CD4-positive, alpha-beta T cell treated with Interleukin-17A for 1 hour (primary cell): Measurements from ENCODE around the gene LRBA.
"Not testable (repeated sequence)": the region's sequence is repeated elsewhere in the genome, so short reads cannot be mapped to it uniquely, and the experiment has no call there.

Experiments
- DNase-seq: peaks from one replicate; pipeline ENCODE4 v3.0.0-alpha.2; 2020

The LRBA gene

DNA sequence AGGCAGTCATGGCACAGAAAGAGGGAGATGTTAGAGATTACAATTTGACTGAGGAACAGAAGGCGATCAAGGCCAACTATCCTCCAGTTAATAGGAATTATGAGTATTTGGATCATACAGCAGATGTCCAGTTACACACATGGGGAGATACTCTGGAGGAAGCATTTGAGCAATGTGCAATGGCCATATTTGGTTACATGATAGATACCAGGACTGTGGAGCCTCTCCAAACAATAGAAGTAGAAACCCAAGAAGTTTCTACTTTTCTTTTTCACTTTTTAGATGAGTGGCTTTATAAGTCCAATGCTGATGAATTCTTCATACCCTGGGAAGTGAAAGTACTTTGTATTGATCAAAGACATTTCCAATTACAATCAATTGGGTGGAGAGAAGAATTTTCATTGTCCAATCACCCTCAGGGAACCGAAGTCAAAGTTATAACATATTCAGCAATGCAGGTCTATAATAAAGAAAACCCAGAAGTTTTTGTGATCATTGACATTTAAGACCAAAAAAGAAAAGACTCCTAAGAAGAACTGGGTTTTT, 294.0 kb downstream of the LRBA start:
- DNase-seq: no peak

DNA sequence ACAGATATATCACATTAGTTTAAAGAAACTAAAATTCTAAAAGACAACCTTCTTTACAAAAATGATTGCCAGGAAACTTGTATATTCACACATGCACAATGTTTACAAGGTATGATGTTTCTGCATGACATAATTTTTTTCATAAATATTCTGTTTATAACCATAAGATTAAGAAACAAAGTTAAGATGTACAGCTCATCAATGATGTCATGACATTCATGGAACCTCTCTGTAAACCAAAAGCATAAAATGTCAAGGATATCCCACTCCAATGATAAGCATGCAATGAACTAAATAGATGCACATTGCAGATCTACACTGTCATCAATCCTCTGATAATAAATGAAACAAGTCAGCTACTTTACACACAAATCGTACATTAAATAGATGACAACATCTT, 297.1 kb downstream of the LRBA start:
- DNase-seq: no peak

DNA sequence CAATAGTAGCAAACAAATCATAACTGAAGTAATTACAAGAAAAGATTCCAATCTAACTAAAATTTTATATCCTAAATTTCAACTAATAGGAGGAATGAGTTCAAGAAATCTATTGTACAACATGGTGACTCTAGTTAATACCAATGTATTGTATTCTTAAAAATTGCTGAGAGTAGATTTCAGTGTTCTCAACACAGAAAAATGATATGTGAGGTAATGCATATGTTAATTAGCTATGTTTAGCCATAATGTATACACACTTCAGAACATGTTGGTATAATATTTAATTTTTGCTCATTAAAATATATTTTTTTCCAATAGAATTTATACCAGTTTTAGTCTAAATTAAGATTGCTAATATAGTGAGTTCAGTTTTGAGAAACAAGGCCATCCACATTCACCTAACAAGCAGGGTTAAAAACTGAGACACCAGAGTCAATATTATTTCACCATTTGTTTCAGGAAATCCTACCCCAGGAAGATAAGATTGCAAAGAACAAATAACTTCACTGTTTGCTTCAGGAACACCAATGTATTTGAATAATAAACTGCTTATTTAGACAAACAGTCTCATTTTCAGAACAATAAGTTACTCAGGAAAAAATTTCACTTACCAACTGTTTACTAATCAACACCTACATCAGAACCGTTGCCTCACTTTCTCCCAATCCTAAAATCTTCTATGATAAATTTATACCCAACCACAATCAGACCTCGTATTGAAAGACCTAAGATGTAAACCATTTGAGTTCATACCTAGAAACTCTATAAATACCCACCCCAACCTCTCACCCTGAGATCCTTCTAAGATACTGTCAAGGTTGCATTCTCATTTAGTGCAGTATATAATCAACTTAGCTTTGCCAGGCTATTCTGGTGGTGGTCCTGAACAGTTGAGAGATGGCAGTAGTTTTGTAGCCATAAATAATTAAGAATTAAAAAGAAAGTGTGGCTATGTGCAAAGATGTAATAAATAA, 300.3 kb downstream of the LRBA start:
- DNase-seq: no peak

DNA sequence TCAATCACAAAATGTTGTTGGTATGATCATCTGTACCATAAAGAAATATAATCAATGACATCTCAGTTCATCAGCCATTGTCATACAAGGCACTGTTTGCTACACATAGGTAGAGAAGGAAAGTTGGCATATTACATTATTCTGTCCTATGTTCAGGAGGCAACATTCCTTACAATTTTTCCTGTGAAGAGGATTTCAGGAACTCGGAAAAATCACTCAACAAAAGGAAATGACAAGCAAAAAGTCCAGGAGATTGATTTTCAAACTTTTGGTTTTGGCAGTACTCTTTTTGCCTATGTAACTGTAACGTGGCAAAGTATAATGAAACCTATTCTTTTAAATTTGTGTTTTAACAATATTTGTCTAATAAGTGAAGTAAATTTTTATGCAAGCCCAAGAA, 301.8 kb downstream of the LRBA start:
- DNase-seq: no peak

DNA sequence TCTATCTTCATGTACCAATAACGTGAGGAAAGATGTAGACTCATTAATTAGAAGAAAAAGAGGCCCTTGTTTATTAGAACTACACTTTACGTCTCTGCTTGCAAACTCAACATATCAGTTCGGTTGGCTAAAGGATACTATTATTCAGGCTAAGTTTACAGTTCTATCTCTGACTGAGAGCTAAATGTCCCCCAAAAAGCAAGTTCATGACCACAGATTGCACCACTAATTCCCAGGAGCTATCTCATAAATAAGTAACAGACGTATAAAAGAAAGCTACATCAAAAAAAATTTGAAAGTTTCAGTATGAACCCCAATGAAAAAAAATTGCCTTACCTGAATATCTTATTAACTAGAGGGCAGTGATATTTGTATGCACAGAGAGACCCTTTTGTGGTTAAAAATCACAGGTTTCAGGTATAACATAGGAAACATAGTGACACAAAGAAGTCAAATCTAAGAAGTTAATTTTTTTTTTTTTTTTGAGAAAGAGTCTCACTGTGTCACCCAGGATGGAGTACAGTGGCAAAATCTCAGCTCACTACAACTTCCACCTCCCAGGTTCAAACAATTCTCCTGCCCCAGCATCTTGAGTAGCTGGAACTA, 304.2 kb downstream of the LRBA start:
- DNase-seq: no peak

DNA sequence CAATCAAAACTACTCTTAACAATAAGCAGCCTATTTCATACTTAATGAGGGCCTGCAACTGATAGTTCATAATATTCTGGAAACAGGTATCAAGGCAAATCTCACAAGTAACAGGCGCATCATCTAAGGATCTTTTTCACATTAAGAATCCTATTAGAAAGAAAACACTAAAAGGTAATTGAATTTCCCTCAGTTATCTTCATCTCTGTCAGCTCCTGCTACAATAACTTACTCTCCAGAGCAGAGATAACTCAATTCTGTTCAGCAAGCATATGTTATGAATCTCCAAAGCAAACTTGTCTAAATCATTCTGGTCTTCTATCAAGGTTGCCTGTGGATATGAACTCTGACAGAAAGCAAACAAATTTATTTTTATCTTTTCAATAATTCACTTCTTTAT, 307.1 kb downstream of the LRBA start:
- DNase-seq: no peak

DNA sequence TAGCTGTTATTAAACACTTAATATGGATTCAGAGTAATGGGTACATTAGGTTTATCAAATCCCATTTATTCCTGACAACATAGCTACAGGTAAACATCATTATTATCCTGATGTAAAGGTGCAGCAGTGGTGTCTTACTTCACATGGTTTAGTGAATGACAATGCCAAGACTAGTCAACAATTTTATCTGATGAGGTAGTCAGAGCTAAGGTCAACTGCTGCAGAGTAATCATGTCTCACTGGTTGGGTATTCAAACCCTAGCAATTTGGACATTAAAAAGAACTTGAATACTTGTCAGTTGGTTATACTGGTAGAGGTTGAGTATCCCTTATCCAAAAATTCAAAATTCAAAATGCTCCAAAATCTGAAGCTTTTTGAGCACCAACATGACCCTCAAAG, 315.5 kb downstream of the LRBA start:
- no peak for DNase-seq

DNA sequence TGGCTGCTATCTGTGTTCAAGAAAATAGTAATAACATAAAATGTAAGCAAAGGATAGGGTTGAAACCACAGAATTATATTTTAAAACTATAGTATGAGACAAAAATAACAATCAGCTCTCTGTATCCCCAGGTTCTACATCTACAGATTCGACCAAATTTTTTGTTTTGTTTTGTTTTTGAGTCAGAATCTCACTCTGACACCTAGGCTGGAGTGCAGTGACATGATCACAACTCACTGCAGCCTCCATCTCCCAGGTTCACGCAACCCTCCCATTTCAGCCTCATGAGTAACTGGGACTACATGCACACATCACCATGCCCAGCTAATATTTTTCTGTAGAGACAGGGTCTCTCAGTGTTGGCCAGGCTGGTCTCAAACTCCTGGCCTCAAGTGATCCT, 319.9 kb downstream of the LRBA start:
- DNase-seq: no peak

DNA sequence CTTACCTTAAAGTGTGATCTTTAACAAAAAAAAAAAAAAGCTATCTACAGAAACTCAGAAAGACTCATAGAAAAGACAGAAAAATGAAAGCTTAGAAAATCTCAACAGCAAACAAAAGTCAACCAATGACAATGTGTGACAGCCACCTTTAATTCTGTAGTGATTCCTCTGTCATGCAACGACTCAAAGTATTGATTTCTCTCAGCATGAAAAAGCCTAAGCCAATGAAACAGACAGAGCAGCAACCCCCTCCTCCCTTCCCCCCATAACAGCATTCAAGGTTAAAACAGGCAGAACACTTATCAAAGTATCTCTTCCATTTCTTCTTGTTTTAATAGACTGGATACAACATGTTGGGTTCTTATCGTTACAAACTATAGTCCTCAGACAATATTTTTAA, 320.6 kb downstream of the LRBA start:
- no peak for DNase-seq

DNA sequence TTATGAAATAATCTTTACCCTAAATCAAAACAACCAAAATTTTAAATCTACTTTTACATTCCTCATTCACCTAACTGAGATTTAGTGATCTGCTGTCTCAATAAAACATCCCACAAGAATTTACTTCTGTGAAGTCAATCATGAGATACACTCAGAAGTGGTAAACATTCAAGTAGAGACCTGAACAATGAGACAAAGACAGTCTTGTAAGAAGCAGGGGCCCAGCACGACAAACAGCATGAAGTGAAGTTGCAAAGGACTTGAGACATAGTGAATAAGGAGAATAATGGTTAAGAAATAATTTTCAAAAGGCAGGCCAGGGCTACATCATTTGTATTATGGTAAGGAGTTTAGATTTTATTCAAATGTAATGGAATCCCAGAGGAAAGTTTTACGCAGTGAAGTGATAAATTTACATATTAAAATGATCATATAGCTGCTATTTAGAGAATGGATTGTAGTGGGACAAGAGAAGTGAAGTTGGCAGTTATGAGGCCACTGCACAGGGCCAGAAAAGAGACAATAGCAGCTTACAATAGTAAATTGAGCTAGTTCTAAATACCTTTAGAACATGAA, 331.2 kb downstream of the LRBA start:
- no peak for DNase-seq

DNA sequence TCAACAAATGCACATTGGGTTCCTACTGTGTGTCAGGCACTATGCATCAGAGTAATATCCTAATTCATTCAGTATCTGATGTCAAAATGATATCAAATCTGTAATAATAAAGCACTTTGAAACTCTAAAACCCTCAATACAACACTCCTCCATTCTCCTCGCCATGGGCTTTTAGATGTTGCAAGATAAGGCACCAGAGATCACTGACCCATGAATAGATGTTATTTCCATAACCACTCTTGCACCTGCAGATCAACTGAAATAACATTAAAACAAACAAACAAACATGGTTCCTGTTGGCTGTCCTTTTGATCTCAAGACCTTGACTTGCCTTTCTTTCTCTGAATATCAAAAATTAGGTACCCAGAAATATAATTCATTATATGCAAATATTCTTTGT, 333.0 kb downstream of the LRBA start:
- DNase-seq: no peak

DNA sequence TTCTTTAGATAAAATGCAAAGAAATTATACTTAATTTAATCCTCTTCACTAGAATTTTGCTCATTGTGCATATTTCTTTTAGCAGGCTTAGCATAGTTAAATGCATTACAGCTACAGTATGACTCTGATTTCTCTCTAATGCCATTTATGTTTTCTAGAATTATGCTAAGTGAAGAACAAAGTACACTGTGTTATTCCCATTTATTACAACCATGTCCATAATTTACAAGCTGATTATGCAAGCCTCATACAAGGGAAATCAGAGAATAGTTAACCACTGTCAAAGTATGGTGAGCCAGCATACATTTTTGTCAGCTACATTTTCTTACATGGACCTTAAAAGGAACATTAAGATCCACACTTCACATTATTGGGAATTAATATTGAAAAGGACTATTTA, 334.0 kb downstream of the LRBA start:
- no peak for DNase-seq

DNA sequence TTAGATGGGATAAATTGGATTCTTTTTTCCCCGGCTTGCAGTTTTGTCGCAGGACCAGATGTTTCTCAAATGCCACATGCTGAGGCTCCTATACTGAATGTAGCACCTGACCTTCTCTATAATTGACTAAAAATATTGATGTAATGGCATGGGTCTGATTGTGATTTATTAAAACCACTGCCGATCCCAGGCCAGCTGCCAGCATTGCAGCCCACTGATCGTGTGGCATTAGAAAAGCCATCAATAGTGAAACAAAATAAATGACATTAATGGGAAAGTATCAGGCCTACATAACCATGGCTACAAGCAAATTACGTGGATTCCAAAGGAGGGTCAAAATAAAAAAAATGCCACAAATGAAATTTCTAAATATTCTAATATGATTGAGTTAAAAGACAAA, 334.4 kb downstream of the LRBA start:
- DNase-seq: no peak

DNA sequence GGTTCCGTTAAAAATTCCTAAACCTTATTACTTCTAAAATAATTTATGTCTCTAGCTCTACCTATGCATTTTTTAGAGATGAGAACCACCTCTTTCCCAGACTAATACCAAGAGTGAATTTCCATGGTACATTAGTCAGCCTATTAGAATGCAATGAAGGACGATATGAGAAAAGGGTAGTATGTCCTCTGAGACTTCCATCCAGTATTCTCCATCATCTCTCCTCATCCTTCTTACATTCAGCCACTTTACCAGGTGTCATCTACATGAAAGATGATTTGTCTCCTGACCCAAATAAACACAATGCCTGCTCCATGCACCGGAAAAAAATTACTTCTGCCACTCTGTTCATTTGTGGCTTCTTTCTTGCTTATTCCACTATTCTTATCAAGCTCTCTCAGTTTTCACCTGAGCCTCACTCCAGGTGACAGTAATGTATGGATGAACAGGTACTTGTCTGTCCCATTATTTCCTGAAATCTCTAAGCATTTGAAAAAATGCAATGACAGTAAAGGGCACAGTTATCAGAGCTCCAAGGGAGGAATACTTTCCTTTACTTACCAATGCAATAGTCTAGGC, 335.2 kb downstream of the LRBA start:
- DNase-seq: no peak

DNA sequence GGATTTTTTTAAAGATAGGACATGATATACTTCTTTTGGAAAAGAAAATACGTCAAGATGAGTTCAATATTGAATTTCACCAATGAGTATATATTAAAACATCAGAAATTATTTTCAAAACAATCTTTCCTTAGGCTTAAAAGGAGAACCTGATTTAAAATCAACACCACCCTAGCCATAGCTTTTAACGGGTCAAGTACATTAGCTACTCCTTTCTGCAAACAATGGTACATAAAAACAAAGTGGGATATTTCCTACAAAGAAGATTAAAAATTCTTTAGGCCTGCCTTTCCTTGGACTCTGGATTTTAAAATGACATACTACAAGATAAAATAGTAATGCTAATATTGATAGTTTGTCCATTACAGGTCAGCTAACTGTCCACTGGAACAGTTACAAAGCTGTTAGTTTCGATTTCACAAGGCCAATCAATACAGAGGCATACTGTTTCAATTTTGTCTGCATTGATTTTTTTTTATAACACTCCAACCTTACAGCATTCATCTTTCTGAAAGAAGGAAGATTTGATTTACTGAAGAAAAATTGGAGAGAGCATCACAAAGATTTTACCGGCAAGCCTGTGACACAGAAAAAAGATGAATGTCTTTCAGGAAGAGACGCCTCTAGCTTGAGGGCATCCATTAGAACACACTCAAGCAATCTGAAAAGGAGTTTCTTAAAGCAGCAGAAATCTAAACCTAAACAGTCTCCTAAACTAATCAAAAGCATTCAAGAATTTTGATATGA, 335.9 kb downstream of the LRBA start:
- DNase-seq: no peak

DNA sequence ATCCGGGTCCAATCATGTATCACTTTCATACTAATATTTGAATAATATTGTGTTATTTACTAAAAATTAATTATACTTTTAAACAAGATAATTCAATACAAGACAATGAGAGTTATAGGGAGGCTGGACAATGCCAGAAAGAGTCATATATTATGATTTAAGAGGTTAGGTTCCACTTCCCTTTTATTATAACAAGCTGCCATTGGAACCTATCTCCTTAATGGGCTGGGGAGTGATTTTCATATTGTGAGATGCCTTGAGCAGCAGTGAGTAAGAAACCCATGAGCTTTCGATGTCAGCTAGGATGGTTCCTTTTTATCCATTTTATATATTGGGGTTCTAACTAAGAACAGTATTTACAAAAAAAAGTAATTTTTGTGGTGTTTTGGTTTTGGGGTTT, 341.3 kb downstream of the LRBA start:
- DNase-seq: no peak

DNA sequence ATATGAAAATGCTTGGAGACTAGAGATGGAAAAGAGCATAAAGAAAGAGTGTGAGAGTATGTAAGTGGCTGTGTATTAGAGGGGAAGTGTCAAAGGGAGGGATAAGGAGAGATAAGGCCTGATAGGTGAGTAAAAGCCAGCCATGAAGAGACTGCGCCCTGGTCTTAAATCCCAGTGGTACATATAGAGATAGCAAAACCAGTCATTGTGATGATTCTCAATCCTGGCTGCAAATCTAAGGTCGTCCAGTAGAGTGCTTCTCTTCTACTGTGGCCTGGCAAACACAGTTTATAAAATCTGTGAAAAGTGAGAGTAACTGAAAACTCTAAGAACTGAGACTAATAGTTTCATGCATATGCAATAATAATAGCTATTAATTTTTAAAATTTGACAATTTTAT, 346.3 kb downstream of the LRBA start:
- no peak for DNase-seq

DNA sequence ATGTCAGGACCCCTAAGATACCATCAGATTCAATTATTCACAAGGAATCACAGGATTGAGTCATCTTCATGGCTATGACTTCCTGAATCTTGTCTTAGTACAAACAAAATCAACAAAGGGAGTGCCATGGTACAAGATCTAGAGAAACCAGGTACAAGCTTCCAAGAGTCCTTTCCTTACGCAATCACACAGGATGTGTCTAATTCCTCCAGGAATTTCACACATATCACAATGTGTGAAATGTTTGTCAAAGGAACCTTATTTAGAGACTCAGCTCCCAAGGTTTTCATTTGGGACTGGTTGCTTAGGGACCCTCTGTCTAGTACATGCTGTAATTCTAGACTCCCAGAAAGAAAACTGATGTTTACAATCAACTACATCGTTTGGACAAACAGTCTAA, 350.1 kb downstream of the LRBA start:
- no peak for DNase-seq

DNA sequence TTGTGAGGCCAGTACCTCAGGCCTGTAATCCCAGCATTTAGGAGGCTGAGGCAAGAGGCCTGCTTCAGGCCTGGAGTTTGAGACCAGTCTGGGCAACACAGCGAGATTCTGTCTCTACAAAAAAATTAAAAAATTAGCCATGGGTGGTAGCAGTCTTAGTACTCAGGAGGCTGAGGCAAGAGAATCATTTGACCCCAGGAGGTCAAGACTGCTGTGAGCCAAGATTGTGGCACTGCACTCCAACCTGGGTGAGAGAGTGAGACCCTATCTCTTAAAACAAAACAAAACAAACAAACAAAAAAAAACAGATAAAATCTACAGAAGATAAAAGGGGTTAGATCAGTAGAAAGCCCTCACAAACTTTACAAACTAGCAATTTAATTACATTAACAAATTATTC, 352.4 kb downstream of the LRBA start:
- no peak for DNase-seq

DNA sequence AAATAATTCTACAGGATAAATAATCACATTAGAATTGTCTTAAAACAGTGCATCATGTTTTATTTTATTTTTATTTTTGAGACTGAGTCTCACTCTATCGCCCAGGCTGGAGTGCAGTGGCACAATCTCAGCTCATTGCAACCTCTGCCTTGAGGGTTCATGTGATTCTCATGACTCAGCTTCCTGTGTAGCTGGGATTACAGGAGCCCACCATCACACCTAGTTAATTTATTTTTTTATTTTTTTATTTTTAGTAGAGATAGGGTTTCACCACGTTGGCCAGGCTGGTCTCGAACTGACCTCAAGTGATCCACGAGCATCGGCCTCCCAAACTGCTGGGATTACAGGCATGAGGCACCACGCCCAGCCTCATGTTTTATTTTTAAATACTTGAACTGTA, 353.5 kb downstream of the LRBA start:
- not testable (repeated sequence) for DNase-seq

DNA sequence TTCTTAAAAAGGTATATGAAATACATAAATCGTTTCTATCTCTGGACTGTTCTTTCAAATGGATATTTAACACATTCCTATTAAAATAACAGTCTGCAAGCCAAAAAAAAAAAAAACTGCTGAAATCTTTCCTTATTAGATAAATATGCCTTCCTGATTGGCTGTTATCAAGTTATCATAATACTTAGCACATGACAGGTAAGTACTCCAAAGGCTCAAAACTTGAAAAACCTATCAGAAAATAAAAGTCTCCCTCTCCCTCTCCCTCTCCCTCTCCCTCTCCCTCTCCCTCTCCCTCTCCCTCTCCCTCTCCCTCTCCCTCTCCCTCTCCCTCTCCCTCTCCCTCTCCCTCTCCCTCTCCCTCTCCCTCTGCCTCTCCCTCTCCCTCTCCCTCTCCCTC, 356.8 kb downstream of the LRBA start:
- not testable (repeated sequence) for DNase-seq

DNA sequence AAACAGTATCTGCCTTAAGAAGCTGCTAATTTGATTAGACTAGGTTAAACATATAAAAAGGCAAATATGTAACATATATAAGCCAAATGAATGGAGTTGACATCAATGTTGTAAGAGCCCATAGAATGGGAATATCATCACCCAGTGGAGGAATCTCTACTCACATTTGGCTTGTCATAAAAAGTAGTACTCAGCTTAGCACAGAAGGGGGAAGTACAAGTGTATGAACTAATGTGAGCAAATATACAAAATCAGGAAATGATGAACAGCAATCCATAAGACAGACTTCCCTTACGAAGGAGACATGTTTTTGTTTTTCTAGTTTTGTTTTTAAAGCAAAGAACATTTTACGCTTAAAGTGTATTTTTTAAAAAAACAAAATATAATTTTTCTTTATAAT, 358.2 kb downstream of the LRBA start:
- DNase-seq: no peak

DNA sequence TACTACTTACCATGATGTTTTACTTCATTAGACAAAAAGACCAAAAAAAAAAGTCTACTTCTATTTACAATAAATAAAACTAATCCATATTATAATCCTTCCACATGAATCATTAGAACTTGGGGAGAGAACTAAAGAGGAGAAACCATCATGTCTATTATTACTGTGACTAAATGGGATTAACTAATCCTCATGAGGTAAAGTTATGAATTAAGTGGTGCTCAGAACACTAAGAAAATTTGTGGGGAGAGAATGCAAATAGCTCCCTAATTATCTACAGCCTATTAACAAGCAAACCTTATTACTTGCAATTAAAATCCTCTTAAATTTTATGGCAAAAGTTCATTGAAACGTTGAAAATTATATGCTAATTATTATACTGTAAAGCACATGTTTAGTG, 364.3 kb downstream of the LRBA start:
- no peak for DNase-seq
